GM21576 (cell line): ENCODE results near the gene BDKRB2.

ENCODE experiments used
- ATAC-seq: cut with Tn5 transposase; IDR thresholded peaks from one replicate; pipeline ENCODE4 v1.9.1; 2021; ENCODE audit warnings: mild to moderate bottlenecking, moderate library complexity; ENCODE audit not compliant: unreplicated experiment

Gene BDKRB2

DNA sequence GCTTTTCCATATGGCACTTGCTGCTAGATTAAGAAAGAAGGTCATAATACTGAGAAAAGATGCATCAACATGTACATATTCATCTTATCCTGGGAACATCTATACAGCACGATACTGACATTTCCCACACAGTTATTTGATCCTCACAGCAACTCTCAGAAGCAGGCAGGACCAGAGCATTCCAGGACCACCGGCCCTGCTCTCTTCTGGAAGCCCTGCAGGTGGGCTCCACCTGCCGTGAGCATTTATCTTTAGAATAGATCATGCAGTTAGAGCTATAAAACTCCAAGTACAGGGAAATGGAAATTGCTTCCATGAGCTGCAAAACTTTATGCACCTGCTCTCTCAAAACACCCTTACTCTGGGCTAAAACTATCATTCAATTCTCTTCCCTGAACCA lies 45.8 kb downstream of the BDKRB2 start:
- no peak for ATAC-seq

DNA sequence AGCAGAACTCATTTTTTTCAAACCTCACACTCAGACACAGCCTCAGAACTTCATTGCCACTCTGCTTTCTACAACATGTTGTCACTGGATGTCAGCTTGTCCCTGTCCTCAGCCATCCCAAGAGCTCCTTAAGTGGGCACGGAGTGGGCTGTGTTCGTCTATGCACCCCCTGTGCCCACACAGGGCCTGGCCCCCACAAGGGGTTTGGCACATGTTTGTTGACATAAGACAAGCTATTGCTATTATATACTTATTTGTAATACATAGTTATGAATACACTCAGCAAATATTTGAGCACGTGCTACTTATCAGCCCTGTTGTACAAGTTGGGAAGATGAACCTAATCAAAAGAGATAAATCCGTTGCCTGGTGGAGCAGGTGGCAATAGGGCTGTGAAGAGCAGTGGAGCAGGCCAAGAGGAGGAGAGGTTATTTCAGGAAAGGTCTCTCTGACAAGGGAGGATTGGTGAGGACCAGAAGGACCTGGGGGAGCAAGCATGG lies 47.1 kb downstream of the BDKRB2 start:
- ATAC-seq = no peak

- no peak for ATAC-seq
Measured at GRCh38 chr14:96252323-96252998, 47.8 kb downstream of the BDKRB2 start.

- ATAC-seq = no peak
Measured at GRCh38 chr14:96252999-96253539, 48.4 kb downstream of the BDKRB2 start.

GRCh38 chr14:96254687-96255086 lies 50.0 kb downstream of the BDKRB2 start:
- ATAC-seq = no peak

- no peak for ATAC-seq
Measured at GRCh38 chr14:96255501-96256366, 51.1 kb downstream of the BDKRB2 start, which contains the start of gene BDKRB1. Gene BDKRB1, plus strand, starts transcription at chr14:96256210. Its CDS starts 7,473 bp downstream, at chr14:96263683.

- no peak for ATAC-seq
Measured at GRCh38 chr14:96256407-96256806, 51.8 kb downstream of the BDKRB2 start.

- ATAC-seq = no peak
Measured at GRCh38 chr14:96257056-96257455, 52.4 kb downstream of the BDKRB2 start.

DNA sequence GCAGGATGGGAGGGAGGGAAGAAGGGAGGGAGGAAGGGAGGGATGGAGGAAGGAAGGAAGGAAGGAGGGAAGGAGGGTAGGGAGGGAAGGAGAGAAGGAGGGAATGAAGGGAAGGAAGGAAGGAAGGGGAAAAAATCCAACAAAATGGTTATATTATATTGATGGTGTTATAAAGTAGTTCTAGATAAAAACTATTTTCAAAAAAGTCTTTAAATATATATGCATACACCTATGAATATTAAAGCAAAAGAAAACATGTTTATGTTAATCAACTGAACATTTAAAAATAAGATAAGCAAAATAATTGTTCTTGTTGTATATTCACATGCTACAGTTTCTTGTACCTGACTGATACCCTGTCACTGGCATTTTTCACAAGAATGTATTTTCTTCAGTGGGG lies 53.3 kb downstream of the BDKRB2 start:
- no peak for ATAC-seq

GRCh38 chr14:96260341-96260821 lies 55.7 kb downstream of the BDKRB2 start:
- ATAC-seq = no peak

- no peak for ATAC-seq
Measured at GRCh38 chr14:96261053-96261452, 56.4 kb downstream of the BDKRB2 start.

- no peak for ATAC-seq
Measured at GRCh38 chr14:96261772-96262655, 57.4 kb downstream of the BDKRB2 start.

GRCh38 chr14:96263347-96264199 lies 58.9 kb downstream of the BDKRB2 start:
- no peak for ATAC-seq

DNA sequence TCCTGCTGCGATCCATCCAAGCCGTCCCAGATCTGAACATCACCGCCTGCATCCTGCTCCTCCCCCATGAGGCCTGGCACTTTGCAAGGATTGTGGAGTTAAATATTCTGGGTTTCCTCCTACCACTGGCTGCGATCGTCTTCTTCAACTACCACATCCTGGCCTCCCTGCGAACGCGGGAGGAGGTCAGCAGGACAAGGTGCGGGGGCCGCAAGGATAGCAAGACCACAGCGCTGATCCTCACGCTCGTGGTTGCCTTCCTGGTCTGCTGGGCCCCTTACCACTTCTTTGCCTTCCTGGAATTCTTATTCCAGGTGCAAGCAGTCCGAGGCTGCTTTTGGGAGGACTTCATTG lies 59.5 kb downstream of the BDKRB2 start:
- ATAC-seq = no peak

- ATAC-seq = no peak
Measured at GRCh38 chr14:96264853-96265252, 60.2 kb downstream of the BDKRB2 start.

GRCh38 chr14:96265383-96266095 lies 60.9 kb downstream of the BDKRB2 start:
- ATAC-seq = no peak

DNA sequence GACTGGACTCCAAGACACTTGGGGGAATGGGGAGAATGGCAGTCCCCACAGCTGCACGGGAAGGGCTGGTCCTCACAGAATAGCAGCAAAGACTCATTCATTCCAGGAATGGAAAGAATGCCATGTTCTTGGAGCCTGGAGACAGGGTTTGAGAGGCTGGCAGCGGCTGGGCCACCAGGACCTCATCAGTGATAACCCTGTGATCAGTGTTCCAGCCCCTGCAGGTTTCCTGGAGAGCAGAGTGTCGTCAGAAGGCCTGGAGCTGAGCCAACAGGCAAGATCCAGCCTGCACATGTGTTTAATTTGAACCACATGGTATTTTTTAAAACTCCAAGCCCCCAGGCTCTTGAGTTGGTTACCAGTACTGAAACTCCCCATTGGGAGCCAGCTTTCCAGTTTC lies 62.7 kb downstream of the BDKRB2 start:
- no peak for ATAC-seq

GRCh38 chr14:96267916-96268315 lies 63.3 kb downstream of the BDKRB2 start:
- no peak for ATAC-seq
